ENCODE results near the gene E2F2.
"Not testable (repeated sequence)": the region's sequence is repeated elsewhere in the genome, so short reads cannot be mapped to it uniquely, and the experiment has no call there.

The E2F2 gene

GRCh38 chr1:23496490-23497181 is 34.4 kb downstream of the E2F2 start (continued):
- TF ChIP-seq ZNF510 (tag by site-specific recombination; IDR thresholded peaks at IDR 0.05; ENCODE audit: insufficient replicate concordance) (no peak), ZNF140 (tag by site-specific recombination; IDR thresholded peaks at IDR 0.05) (no peak)

GRCh38 chr1:23494836-23495235 is 36.2 kb downstream of the E2F2 start:
- ChIA-PET POLR2A (interaction anchor here (0.7 kb wide), 1 partner anchor 35 kb away, joined by 5 read pairs; no protein-coding TSS in a partner anchor), CTCF (interaction anchor here (0.6 to 7.5 kb wide), 8 partner anchors 11 to 239 kb away, joined by 3 to 149 read pairs (median 35); partner anchors contain the start of genes ASAP3 and E2F2)
- not testable (repeated sequence) for H3K4me1 ChIP-seq (ENCODE audit: control insufficient read depth, insufficient read depth, low read length); H3K27ac ChIP-seq (ENCODE audit: extremely low read depth, low read depth, low read length); H3K9me3 ChIP-seq (ENCODE audit: control insufficient read depth, insufficient read depth, low read depth, low read length); H3K4me3 ChIP-seq (ENCODE audit: low read depth, low read length); H3K36me3 ChIP-seq (ENCODE audit: control insufficient read depth in 2 of 2, insufficient read depth in 1 of 2, low read length in 2 of 2)

DNA sequence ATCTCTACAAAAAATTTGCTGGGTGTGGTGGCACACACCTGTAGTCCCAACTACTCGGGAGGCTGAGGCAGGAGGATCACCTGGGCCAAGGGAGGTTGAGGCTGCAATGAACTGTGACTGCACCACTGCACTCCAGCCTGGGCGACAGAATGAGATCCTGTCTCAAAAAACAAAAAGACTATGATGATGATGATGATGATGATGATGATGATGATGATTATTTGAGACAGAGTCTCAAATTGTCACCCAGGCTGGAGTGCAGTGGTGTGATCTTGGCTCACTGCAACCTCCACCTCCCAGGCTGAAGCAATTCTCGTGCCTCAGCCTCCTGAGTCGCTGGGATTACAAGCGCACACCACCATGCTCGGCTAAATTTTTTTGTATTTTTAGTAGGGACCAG is 38.3 kb downstream of the E2F2 start:
- H3K27ac ChIP-seq (ENCODE audit: extremely low read depth, low read depth, low read length); H3K4me3 ChIP-seq (ENCODE audit: low read depth, low read length); POLR2A ChIA-PET; H3K4me1 ChIP-seq (ENCODE audit: control insufficient read depth, insufficient read depth, low read length); H3K36me3 ChIP-seq (ENCODE audit: control insufficient read depth in 2 of 2, insufficient read depth in 1 of 2, low read length in 2 of 2); H3K9me3 ChIP-seq (ENCODE audit: control insufficient read depth, insufficient read depth, low read depth, low read length): not testable (repeated sequence)
- TF ChIP-seq ZNF513 (tag by site-specific recombination; IDR thresholded peaks at IDR 0.05) = peak; percentile 94
- CTCF ChIA-PET = interaction anchor here (7.5 kb wide), 1 partner anchor 48 kb away, joined by 149 read pairs; no protein-coding TSS in a partner anchor

DNA sequence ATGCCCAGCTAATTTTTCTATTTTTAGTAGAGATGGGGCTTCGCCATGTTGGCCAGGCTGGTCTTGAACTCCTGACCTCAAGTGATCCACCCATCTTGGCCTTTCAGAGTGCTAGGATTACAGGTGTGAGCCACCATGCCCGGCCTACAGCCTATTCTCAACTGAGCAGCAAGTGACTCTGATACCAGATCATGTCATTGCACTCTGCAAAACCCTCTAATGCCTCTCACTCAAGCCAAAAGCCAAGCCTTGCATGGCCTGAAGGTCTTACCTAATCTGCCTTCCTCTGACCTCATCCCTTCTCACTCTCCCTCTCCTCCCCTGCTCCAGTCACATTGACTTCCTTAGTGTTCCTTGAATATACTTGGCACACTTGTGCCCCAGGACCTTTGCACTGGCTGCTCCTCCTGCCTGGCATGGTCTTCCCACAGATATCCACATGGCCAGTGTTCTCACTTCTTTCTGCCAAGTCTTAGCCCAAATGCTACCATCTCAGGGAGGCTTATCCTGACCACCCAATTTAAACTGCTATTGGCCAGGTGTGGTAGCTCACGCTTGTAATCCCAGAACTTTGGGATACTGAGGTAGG is 38.8 kb downstream of the E2F2 start:
- CTCF ChIA-PET = no interaction called here
- H3K4me3 ChIP-seq (ENCODE audit: low read depth, low read length) = no peak overlapping the region
- POLR2A ChIA-PET = no interaction called here
- TF ChIP-seq ZSCAN23 (tag by site-specific recombination; IDR thresholded peaks at IDR 0.05) = no peak
- TF ChIP-seq ZNF623 (tag by site-specific recombination; IDR thresholded peaks at IDR 0.05) = peak; percentile 98
- no peak for TF ChIP-seq MEIS1 (CRISPR knock-in tag; IDR thresholded peaks at IDR 0.05; ENCODE audit: borderline replicate concordance)
- no peak for TF ChIP-seq ZNF785 (tag by site-specific recombination; IDR thresholded peaks at IDR 0.05)
- H3K36me3 ChIP-seq (ENCODE audit: control insufficient read depth in 2 of 2, insufficient read depth in 1 of 2, low read length in 2 of 2) = no peaks in the 10 kb centered on the region
- no peak overlapping the region for H3K27ac ChIP-seq (ENCODE audit: extremely low read depth, low read depth, low read length)
- H3K4me1 ChIP-seq (ENCODE audit: control insufficient read depth, insufficient read depth, low read length) = no peaks in the 10 kb centered on the region
- no peaks in the 10 kb centered on the region for H3K9me3 ChIP-seq (ENCODE audit: control insufficient read depth, insufficient read depth, low read depth, low read length)

DNA sequence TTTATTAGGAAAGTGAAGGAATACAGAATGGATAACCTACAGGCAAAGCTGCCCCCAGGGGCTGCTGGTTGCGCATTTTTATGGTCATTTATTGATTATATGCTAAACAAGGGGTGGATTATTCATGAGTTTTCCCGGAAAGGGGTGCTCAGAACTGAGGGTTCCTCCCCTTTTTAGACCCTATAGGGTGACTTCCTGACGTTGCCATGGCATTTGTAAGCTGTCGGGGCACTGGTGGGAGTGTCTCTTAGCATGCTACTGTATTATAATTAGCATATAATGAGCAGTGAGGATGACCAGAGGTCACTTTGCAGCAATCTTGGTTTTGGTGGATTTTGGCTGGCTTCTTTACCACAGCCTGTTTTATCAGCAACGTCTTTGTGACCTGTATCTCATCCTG is 41.2 kb downstream of the E2F2 start:
- TF ChIP-seq MYNN (tag by site-specific recombination; IDR thresholded peaks at IDR 0.05; ENCODE audit: borderline replicate concordance) (no peak), ZEB2 (tag by site-specific recombination; IDR thresholded peaks at IDR 0.05) (no peak), ZSCAN18 (tag by site-specific recombination; IDR thresholded peaks at IDR 0.05) (no peak), SCRT1 (tag by site-specific recombination; IDR thresholded peaks at IDR 0.05; ENCODE audit: borderline replicate concordance) (no peak), ZNF324 (tag by site-specific recombination; IDR thresholded peaks at IDR 0.05) (no peak), EGR2 (tag by site-specific recombination; IDR thresholded peaks at IDR 0.05; ENCODE audit: low read depth) (no peak), ZNF366 (tag by site-specific recombination; conservative IDR thresholded peaks at IDR 0.05) (no peak), ZNF133 (tag by site-specific recombination; IDR thresholded peaks at IDR 0.05) (no peak)
- TF ChIP-seq, protein P1, sequence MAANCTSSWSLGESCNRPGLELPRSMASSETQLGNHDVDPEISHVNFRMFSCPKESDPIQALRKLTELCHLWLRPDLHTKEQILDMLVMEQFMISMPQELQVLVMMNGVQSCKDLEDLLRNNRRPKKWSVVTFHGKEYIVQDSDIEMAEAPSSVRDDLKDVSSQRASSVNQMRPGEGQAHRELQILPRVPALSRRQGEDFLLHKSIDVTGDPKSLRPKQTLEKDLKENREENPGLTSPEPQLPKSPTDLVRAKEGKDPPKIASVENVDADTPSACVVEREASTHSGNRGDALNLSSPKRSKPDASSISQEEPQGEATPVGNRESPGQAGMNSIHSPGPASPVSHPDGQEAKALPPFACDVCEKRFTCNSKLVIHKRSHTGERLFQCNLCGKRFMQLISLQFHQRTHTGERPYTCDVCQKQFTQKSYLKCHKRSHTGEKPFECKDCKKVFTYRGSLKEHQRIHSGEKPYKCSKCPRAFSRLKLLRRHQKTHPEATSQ (tag by site-specific recombination; IDR thresholded peaks at IDR 0.05) = no peak
- H3K9me3 ChIP-seq (ENCODE audit: control insufficient read depth, insufficient read depth, low read depth, low read length) = no peaks in the 10 kb centered on the region
- H3K27ac ChIP-seq (ENCODE audit: extremely low read depth, low read depth, low read length) = no peak overlapping the region
- H3K4me3 ChIP-seq (ENCODE audit: low read depth, low read length) = no peak overlapping the region
- POLR2A ChIA-PET = no interaction called here
- CTCF ChIA-PET = interaction anchor here (1.4 to 1.6 kb wide), 2 partner anchors 9 to 145 kb away, joined by 3 read pairs; no protein-coding TSS in a partner anchor
- no peaks in the 10 kb centered on the region for H3K36me3 ChIP-seq (ENCODE audit: control insufficient read depth in 2 of 2, insufficient read depth in 1 of 2, low read length in 2 of 2)
- H3K4me1 ChIP-seq (ENCODE audit: control insufficient read depth, insufficient read depth, low read length) = no peaks in the 10 kb centered on the region
